GM12873 (cell line): Measurements from ENCODE around the gene RPL38.

Experiments used
- CTCF ChIP-seq: IDR thresholded peaks from 2 replicates; pipeline ENCODE4 v1.5.1; 2012; ENCODE audit warnings: low read depth, mild to moderate bottlenecking, moderate library complexity, low read length, control low read depth; ENCODE audit not compliant: insufficient read depth; ENCODE audit errors: missing control alignments

RPL38 gene

DNA sequence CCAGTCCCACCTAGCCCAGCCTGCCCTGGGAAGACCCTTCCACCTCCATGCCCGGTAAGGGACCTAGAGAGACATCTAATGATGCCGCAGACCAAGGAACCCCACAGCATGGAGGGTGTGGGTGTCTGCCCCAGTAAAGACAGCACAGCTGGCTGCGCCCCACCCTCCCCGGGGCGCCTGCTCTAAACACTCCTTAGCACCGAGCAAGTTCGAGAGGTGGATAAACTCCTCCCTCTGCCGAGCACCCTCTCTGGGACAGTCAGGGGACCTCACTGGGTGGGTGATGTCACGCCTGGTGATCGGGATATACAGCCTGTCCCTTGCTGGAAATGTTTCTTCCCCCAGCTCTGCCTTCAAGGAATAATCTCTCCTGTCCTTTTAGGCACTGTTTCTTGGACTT, 53.8 kb downstream of the RPL38 start:
- no peak for TF ChIP-seq CTCF

DNA sequence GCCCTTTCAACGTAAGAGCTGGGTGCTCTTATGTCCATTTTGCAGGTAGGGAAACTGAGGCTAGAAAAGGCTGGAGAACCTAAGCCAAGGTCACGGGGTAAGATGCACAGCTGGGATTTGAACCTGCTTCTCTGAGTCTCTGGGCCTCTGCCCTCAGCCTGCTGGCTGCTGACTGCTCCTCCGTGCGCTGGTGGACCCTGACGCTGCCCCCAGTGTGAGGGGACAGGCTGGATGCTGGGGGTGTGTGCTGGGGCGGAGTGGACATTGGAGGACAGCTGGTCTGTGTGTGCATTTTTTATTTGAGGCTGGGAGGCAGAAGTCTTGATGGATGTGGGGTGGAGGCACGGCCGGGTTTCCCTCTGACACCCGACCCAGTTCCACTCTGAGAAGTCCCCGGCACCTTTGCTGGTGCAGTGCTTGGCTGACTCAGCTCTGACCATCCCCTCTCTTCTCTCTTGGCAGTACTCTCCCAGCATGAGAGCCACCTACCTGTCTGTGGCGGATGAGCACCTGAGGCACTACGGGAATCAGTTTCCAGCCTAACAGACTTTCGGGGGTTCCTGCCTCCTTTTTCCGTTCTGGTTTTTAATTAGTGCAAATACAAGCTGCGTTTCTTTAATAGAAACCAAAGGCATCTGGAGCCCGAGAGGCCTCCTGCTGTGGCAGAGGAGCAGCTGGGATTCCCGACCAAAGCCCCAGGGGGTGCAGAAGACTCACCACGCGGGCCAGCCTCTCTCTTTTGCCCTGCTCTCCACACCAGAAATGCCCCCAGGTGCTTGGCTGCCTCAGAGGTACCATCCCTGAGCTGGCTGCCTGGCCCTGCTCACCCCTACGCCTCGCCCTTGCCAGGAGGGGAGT, 56.4 kb downstream of the RPL38 start:
- TF ChIP-seq CTCF = no peak
